Duodenal mucosa (tissue), 2 donors: ENCODE results near the gene XRRA1.
"Not testable (repeated sequence)": the region's sequence is repeated elsewhere in the genome, so short reads cannot be mapped to it uniquely, and the experiment has no call there.

ENCODE experiments used
- H3K27ac ChIP-seq: one replicate; pipeline ENCODE4 v1.7.0; 2013; ENCODE audit warnings: low read depth, low read length
- H3K27me3 ChIP-seq, 2 donors: one replicate each; pipeline ENCODE4 v1.7.0; 2013; ENCODE audit warnings: low read length in 2 of 2, control low read depth in 1 of 2; ENCODE audit not compliant: insufficient read depth in 2 of 2, control insufficient read depth in 1 of 2
- H3K36me3 ChIP-seq, 2 donors: one replicate each; pipeline ENCODE4 v1.7.0; 2013; ENCODE audit warnings: low read length in 2 of 2, control low read depth in 1 of 2; ENCODE audit not compliant: insufficient read depth in 2 of 2, control insufficient read depth in 1 of 2
- H3K4me1 ChIP-seq, 2 donors: one replicate each; pipeline ENCODE4 v1.7.0; 2013; ENCODE audit warnings: low read length in 2 of 2, control low read depth in 1 of 2; ENCODE audit not compliant: insufficient read depth in 2 of 2, control insufficient read depth in 1 of 2
- H3K4me3 ChIP-seq, 2 donors: one replicate each; pipeline ENCODE4 v1.7.0; 2013; ENCODE audit warnings: low read length in 2 of 2, low read depth in 1 of 2
- H3K9ac ChIP-seq, 2 donors: one replicate each; pipeline ENCODE4 v1.7.0; 2013; ENCODE audit warnings: low read length in 2 of 2, low read depth in 1 of 2
- H3K9me3 ChIP-seq, 2 donors: one replicate each; pipeline ENCODE4 v1.7.0; 2013; ENCODE audit warnings: low read length in 2 of 2, control low read depth in 1 of 2; ENCODE audit not compliant: control insufficient read depth in 1 of 2

Gene XRRA1, protein sequence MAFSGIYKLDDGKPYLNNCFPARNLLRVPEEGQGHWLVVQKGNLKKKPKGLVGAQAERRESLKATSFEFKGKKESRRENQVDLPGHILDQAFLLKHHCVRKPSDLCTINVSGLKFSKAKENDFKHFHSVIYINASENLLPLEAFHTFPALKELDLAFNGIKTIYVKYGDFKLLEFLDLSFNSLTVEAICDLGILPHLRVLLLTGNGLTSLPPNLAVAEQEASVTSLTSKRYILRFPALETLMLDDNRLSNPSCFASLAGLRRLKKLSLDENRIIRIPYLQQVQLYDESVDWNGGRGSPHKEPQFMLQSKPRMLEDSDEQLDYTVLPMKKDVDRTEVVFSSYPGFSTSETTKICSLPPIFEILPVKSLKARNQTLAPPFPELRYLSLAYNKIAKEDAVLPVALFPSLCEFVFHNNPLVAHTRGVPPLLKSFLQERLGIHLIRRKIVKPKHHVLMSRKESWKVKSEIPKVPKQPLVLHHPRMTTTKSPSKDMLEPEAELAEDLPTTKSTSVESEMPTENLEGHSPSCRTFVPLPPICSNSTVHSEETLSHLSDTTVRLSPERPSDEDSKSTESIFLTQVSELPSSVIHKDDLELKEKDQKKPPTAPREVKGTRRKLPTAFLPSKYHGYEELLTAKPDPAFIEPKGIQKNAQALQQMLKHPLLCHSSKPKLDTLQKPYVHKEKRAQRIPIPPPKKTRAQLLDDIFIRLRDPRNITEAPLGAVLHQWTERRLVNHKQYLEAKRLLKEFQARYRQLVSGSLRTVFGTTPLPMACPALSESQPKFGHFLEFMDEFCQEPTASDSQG

DNA sequence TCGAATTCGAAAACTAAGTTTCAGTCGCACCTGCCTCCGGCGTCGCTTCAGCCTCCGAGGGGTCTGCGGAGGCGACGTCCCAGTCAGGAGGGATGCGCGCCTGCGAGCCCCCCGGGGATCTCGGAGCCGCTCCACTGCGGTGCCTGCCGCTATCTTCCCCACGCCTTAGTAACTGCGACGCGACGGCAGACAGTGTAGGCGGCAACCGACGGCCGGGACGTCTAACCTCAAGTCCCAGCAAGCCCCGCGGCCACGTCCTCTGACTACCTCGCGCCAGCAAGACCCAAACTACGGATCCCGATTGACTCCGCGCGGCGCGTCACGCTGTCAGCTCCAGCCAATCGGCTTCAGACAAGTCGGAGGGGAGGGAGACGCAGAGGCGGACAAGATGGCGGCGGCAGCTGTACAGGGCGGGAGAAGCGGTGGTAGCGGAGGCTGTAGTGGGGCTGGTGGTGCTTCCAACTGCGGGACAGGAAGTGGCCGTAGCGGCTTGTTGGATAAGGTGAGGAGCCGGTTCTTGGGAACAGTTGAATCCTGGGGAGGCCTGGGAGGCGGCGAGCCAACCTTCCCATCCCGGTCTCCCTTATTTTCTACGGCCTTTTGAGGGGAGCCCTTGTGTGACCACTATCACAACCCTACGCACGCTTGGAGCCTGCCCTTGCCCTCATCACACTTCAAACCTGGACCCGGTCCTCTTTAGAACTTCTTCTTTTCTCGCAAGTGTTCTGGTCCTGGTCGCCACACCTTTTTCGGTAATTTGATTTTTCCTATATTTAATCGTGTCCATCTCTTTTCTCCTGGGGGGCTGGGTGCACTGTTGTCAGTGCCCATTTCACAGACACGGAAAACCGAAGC is at the start of gene XRRA1, which contains the start of gene SPCS2:
XRRA1 (minus strand) TSS at position 194 of the 855 bp plus-strand sequence. CDS start 8,213 bp downstream, outside the sequence.
SPCS2 (plus strand) TSS at position 369 of the 855 bp plus-strand sequence; CDS start at position 389, 20 bp downstream.
- Histone ChIP-seq H3K9me3 (no peaks in the 10 kb centered on the region), H3K36me3 (peaks cover 4 to 15% of the 10 kb centered on the region in 2 donors), H3K9ac (peak within 1 kb of the TSS; percentile 83 to 97), H3K27ac (peak within 1 kb of the TSS; percentile 30), H3K4me3 (peak within 1 kb of the TSS; percentile 90 to 100), H3K27me3 (no peaks in the 10 kb centered on the region), H3K4me1 (peaks cover 19 to 27% of the 10 kb centered on the region in 2 donors)

DNA sequence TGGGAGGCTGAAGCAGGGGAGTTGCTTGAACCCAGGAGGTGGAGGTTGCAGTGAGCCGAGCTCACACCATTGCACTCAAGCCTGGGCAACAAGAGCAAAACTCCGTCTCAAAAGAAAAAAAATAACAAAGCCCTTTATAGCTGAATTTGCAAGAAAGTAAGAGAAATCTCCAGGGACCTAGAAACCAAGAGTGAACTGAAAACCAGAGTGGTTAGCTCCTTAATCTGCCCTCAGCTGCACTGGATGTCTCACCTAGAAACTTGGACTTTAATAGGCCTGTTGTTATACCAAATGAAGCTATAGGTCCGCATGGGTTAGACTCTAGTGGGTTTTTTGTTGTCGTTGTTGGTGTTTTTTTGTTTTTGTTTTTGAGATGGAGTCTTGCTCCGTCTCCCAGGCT is 44.0 kb upstream of the XRRA1 start:
- no peak overlapping the region for H3K27ac ChIP-seq
- H3K9me3 ChIP-seq, result no peaks in the 10 kb centered on the region
- no peak overlapping the region for H3K9ac ChIP-seq
- peaks cover 10 to 16% of the 10 kb centered on the region in 2 donors for H3K36me3 ChIP-seq
- H3K4me3 ChIP-seq, result no peak overlapping the region
- no peaks in the 10 kb centered on the region for H3K27me3 ChIP-seq
- H3K4me1 ChIP-seq, result peaks cover 17 to 20% of the 10 kb centered on the region in 2 donors

DNA sequence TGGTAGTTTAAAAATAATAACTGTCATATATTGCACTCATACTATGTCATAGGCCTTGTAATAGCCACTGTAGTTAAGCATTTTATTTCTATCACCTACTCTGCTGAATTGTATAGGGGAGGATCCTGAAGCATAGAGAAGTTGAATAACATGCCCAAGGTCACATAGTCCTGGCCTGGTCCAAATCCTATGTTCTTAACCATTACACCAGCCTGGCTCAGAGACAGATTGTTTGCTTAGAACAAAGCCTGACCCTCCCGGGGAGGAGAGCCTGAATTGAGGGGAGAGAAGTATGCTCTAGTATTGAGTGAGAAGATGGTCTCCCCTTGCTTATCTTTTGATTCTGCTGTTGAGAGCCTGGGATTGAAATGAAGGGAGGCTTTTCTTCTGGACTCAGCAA is 42.0 kb upstream of the XRRA1 start:
- Histone ChIP-seq H3K9ac (no peak overlapping the region), H3K9me3 (no peaks in the 10 kb centered on the region), H3K27ac (no peak overlapping the region), H3K27me3 (no peaks in the 10 kb centered on the region), H3K4me3 (no peak overlapping the region), H3K36me3 (peaks cover 10 to 16% of the 10 kb centered on the region in 2 donors), H3K4me1 (peaks cover 17 to 20% of the 10 kb centered on the region in 2 donors)

DNA sequence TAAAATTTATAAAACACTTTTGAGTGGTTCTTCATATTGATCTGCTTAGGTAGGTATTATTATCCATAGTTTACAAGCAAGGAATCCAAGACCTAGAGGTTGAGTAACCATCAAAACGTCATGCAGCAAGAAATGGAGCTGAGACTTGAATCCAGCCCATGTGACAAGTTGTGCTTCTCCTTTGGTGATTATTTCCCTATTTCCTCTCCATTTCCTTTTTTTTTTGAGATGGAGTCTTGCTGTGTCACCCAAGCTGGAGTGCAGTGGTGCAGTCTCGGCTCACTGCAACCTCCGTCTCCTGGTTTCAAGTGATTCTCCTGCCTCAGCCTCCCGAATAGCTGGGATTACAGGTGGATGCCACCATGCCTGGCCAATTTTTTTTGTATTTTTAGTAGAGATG is 41.3 kb upstream of the XRRA1 start:
- H3K36me3 ChIP-seq, result peaks cover 9 to 12% of the 10 kb centered on the region in 2 donors
- not testable (repeated sequence) for H3K27ac ChIP-seq, H3K27me3 ChIP-seq, H3K9me3 ChIP-seq, H3K9ac ChIP-seq, H3K4me3 ChIP-seq
- H3K4me1 ChIP-seq, result peaks cover 17 to 20% of the 10 kb centered on the region in 2 donors

DNA sequence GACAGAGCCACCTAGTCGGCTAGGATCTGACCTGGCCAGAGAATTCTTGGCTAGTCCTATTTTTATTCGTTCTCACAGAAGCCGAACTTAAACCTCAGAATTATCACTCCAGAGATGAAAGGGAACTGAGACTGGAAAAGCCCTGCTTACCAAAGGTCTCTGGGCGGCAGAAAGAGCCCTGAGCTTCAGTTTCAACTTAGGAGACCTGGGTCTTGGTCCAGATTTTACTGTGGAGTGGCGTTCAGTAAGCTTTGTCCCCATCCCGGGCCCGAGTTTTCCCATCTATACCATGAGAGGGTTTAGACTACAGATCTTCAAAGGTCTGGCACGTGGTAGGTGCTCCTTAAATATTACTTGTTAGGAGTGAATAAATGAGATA is 40.4 kb upstream of the XRRA1 start:
- peaks cover 17 to 20% of the 10 kb centered on the region in 2 donors for H3K4me1 ChIP-seq
- H3K9ac ChIP-seq, result peak overlapping the region; percentile 83 to 85
- H3K9me3 ChIP-seq, result no peaks in the 10 kb centered on the region
- peak overlapping the region; percentile 50 for H3K27ac ChIP-seq
- H3K27me3 ChIP-seq, result no peaks in the 10 kb centered on the region
- H3K36me3 ChIP-seq, result peaks cover under 1 to 3% of the 10 kb centered on the region in 2 donors
- H3K4me3 ChIP-seq, result peak overlapping the region; percentile 86 to 98

DNA sequence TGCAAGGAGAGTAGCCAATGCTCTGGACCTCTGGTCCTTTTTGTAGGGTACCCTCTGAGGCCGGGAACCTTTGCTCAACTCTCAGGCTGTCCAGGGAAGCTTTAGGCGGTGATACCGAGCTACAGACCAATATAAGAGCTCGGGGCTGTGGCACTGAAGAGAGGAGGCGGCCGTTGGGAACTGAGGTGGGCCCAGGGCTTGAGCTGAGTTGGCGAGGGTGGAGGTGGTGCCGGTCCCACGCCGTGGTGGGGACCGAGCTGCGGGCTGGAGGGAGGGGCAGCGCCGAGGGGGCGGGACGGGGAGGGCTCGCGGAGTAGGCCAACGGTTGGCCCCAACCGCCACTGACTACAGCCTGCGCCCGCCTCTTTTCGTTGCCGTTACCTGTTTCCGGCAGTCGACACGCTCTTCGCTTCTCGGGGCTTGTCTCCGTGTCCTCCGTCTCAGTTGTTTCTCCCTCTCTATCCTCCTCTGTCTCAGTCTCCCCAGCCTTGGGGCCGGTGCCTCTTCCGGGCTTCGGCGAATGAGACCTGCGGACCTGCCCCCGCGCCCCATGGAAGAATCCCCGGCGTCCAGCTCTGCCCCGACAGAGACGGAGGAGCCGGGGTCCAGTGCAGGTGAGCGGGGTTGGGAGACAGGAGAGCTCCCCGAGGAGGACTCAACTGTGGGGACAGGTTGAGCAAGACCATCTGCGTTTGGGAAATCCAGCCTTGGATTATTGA is 39.8 kb upstream of the XRRA1 start, which contains the start of gene NEU3:
NEU3 (plus strand) TSS at position 393 of the 719 bp plus-strand sequence; CDS start at position 521, 128 bp downstream.
- peaks cover 17 to 20% of the 10 kb centered on the region in 2 donors for H3K4me1 ChIP-seq
- no peaks in the 10 kb centered on the region for H3K36me3 ChIP-seq
- no peaks in the 10 kb centered on the region for H3K9me3 ChIP-seq
- H3K27ac ChIP-seq, result peak within 1 kb of the TSS; percentile 50
- peak within 1 kb of the TSS; percentile 83 to 85 for H3K9ac ChIP-seq
- no peaks in the 10 kb centered on the region for H3K27me3 ChIP-seq
- peak within 1 kb of the TSS; percentile 86 to 98 for H3K4me3 ChIP-seq

DNA sequence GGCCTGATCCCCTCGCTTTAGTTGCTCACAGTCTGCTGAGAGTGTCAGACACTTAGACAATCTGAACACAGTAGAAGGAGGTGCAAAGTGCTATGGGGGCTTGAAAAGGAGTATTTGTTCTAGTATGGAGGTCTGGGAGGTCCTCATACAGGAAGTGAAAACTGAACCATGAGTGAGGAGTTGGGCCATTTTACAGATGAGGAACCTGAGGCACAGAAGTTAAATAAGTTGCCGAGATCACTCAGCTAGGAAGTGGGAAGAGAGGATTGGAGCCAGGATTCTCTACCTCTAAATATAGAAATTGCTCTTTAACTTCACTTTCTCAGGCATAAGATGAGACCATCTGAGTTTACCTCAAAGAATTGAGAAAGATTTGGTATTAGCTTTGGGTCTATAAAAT is 35.8 kb upstream of the XRRA1 start:
- H3K36me3 ChIP-seq, result peaks cover 0 to 2% of the 10 kb centered on the region in 2 donors
- H3K9ac ChIP-seq, result no peak overlapping the region
- peaks cover 14 to 15% of the 10 kb centered on the region in 2 donors for H3K4me1 ChIP-seq
- no peak overlapping the region for H3K4me3 ChIP-seq
- no peak overlapping the region for H3K27ac ChIP-seq
- no peaks in the 10 kb centered on the region for H3K27me3 ChIP-seq
- H3K9me3 ChIP-seq, result no peaks in the 10 kb centered on the region

DNA sequence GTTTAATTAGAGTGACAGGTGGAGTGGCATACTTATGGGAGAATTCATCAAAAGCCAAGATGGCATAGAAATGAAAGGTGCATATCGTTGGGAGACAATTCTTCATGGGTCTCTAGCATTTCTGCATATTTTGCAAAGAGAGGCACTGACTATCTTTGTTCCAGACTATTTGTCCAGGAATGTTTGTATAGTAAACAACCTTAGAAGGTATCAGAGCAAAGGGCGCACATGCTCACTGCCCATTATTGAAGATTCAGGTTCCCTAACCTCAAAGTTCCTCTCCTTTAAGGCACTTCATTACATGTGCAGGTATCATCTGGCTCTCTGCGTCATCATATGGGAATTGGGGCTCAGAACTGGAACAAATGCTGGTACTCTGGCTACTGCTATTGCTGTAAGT is 35.2 kb upstream of the XRRA1 start:
- no peaks in the 10 kb centered on the region for H3K27me3 ChIP-seq
- H3K9me3 ChIP-seq, result no peaks in the 10 kb centered on the region
- no peak overlapping the region for H3K9ac ChIP-seq
- peaks cover 8 to 9% of the 10 kb centered on the region in 2 donors for H3K4me1 ChIP-seq
- H3K36me3 ChIP-seq, result peaks cover 0 to 7% of the 10 kb centered on the region in 2 donors
- H3K4me3 ChIP-seq, result no peak overlapping the region
- no peak overlapping the region for H3K27ac ChIP-seq

DNA sequence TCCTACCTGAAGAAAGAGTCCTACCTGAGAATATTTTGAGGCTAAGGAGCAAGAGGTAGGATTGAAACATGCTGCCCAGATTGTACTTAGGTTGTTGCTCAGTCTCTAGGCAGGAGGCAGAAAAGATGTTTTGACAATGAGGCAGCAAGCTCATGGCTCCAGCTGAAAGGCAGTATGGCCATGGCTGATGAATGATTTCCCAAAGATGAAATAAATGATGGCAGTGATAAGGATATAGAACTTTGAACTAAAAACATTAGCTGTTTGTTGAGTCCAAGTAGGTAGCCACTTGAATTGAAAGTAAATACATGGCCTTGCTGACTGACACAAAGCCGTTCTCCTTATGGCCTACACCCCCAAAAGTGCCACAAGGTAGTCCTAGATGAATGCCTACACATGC is 33.0 kb upstream of the XRRA1 start:
- Histone ChIP-seq H3K4me3 (no peak overlapping the region), H3K36me3 (peaks cover 7 to 19% of the 10 kb centered on the region in 2 donors), H3K27me3 (no peaks in the 10 kb centered on the region), H3K27ac (no peak overlapping the region), H3K9ac (no peak overlapping the region), H3K4me1 (peaks cover 4 to 9% of the 10 kb centered on the region in 2 donors), H3K9me3 (no peaks in the 10 kb centered on the region)
